GM12801 (cell line): ENCODE data around the gene NOP56.

Experiments
- TF ChIP-seq, protein P1 (sequence below): IDR thresholded peaks from one replicate; pipeline ENCODE4 v1.5.1; 2011; ENCODE audit warnings: control low read depth; ENCODE audit not compliant: insufficient read length; ENCODE audit errors: extremely low read depth

The NOP56 gene

DNA sequence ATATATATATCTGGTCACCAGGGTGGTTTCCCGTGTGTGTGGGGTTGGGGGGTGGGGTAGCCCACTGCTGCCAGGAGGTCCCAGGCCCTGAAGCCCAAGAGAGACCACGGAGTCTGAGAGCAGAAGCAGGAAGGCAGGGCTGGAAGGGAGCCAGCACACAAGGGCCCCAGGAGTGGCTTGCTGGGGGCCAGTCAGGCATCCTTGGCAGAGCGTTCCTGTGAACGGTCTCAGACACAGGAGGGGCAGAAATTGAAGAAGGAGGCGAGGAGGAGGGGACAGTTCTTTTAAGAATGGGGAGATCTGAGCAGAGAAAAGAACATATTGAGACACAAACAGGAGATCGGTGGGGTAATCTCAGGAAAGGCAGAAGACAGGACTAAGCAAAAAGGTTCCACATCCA lies 38.3 kb downstream of the NOP56 start:
- TF ChIP-seq, protein P1, sequence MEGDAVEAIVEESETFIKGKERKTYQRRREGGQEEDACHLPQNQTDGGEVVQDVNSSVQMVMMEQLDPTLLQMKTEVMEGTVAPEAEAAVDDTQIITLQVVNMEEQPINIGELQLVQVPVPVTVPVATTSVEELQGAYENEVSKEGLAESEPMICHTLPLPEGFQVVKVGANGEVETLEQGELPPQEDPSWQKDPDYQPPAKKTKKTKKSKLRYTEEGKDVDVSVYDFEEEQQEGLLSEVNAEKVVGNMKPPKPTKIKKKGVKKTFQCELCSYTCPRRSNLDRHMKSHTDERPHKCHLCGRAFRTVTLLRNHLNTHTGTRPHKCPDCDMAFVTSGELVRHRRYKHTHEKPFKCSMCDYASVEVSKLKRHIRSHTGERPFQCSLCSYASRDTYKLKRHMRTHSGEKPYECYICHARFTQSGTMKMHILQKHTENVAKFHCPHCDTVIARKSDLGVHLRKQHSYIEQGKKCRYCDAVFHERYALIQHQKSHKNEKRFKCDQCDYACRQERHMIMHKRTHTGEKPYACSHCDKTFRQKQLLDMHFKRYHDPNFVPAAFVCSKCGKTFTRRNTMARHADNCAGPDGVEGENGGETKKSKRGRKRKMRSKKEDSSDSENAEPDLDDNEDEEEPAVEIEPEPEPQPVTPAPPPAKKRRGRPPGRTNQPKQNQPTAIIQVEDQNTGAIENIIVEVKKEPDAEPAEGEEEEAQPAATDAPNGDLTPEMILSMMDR, result no peak

- TF ChIP-seq, protein P1, result no peak
Observed at GRCh38 chr20:2691127-2691526, 38.7 kb downstream of the NOP56 start.

DNA sequence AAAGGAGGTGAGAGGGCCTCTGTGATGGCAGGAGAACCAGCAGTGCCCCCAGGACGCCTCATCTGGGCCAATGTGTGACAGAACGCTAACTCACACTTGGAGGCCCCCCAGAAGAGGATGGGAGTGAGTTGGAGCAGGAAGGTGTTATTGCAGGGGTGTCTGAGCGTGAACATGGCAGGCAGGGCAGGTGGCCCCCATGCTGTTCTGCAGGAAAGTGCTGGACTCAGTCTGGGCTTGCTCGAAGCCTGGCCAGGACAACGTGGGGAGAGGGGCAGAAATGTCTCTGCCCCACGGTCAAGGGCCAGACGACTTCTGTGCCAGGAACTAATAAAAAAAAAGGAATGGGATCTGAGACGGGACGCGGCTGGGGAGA lies 39.2 kb downstream of the NOP56 start:
- TF ChIP-seq, protein P1, result no peak

GRCh38 chr20:2692036-2692885 lies 39.8 kb downstream of the NOP56 start, which contains the start of gene EBF4:
Gene EBF4, plus strand, starts transcription at chr20:2692780. Its CDS starts 866 bp downstream, at chr20:2693646.
- TF ChIP-seq, protein P1, result no peak

GRCh38 chr20:2692886-2693285 lies 40.5 kb downstream of the NOP56 start:
- TF ChIP-seq, protein P1, result no peak

DNA sequence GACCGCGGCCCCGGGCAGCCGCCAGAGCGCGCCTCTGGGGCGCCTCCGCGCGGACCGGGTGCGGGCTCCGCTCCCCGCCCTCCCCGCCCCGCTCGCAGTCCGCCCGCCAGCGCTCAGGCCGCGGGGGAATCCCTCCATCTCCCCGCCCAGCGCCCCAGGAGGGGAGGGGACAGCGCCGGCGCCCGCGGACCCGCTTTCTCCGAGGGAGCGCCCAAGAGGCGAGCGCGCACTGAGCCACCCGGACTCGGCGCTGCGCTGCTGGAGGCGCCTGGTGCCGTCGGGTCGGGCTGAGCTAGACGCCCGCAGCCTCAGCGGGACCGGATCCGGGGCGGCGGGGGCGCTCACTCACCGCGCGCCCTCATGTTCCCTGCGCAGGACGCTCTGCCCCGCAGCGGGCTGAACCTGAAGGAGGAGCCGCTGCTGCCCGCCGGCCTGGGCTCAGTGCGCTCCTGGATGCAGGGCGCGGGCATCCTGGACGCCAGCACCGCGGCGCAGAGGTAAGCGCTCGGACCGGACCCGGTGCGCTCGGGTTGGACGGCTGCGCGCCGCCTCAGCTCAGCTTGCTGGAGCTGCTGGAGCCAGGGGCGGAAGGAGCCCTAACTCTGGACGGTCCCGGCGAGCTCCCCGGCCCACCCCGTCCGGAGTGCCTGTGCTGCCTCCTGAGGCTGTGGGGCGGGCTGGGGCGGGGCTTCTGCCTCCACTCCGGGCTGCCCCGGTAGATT lies 41.0 kb downstream of the NOP56 start:
- TF ChIP-seq, protein P1, result no peak

- TF ChIP-seq, protein P1, result no peak
Observed at GRCh38 chr20:2694008-2694471, 41.6 kb downstream of the NOP56 start.
